B cell (primary cell): ENCODE results near the gene KCNH8. TPM values are rescaled to one million over a fixed set of nuclear protein-coding genes. Genes with fewer than 3 reads are reported as not detected.

Experiments used
- ATAC-seq: fragments of 200-7000 bp; cut with Tn5 transposase; one replicate; pipeline ENCODE4 v1.10.0; 2021; ENCODE audit warnings: low read depth, mild to moderate bottlenecking, moderate number of reproducible peaks, moderate library complexity
- CTCF ChIA-PET: fragments of 350-600 bp; sonication (Branson Sonifier 250); formaldehyde crosslinking; loops from one replicate; lab custom pipeline; 2021; ENCODE audit warnings: antibody characterized with exemption, inconsistent platforms; lab: Charles Lee
- POLR2A ChIA-PET: fragments of 350-600 bp; sonication (Branson Sonifier 250); formaldehyde crosslinking; loops from one replicate; lab custom pipeline; 2021; ENCODE audit warnings: antibody characterized with exemption; lab: Charles Lee
- DNase-seq: peaks from one replicate; pipeline ENCODE4 v3.0.0; 2013
- H2AFZ ChIP-seq: 2 replicates; pipeline ENCODE4 v1.6.1; 2012; ENCODE audit warnings: mild to moderate bottlenecking, low read depth, low read length; ENCODE audit not compliant: insufficient read depth, poor library complexity, severe bottlenecking
- H3K27ac ChIP-seq, 2 donors: 1 replicate in 1 of 2; 2 replicates in 1 of 2; pipeline ENCODE4 v1.5.1; 2012 to 2013; ENCODE audit warnings: low read length in 2 of 2, mild to moderate bottlenecking in 2 of 2, moderate library complexity in 1 of 2
- H3K27me3 ChIP-seq, 4 experiments: fragments of 200-600 bp in 1 of 4; sonication (generic) in 1 of 4; replicated peaks in 1 of 4; 1 replicate in 2 of 4; 2 replicates in 2 of 4; pipeline versions ENCODE4 v1.6.1 to v1.7.0; 2013 to 2016; ENCODE audit warnings: low read length in 3 of 4, mild to moderate bottlenecking in 2 of 4, mixed read lengths in 1 of 4, moderate library complexity in 1 of 4; ENCODE audit not compliant: insufficient read depth in 4 of 4, control insufficient read depth in 3 of 4; ENCODE audit errors: control extremely low read depth in 1 of 4
- H3K36me3 ChIP-seq, 2 experiments: replicated peaks in 1 of 2; 1 replicate in 1 of 2; 2 replicates in 1 of 2; pipeline versions ENCODE4 v1.6.1 to v1.7.1; 2013; ENCODE audit warnings: low read length in 1 of 2; ENCODE audit not compliant: insufficient read depth in 2 of 2, control insufficient read depth in 1 of 2; ENCODE audit errors: control extremely low read depth in 1 of 2, extremely low read depth in 1 of 2
- H3K4me1 ChIP-seq, 2 donors: fragments of 200-600 bp in 1 of 2; sonication (generic) in 1 of 2; 1 replicate in 1 of 2; 2 replicates in 1 of 2; pipeline versions ENCODE4 v1.5.1 to v1.6.1; 2013 to 2017; ENCODE audit warnings: low read length in 2 of 2; ENCODE audit not compliant: control insufficient read depth in 2 of 2, insufficient read depth in 2 of 2
- H3K4me2 ChIP-seq: replicated peaks from 2 replicates; pipeline ENCODE3; 2012; ENCODE audit warnings: mild to moderate bottlenecking, low read depth, low read length; ENCODE audit not compliant: poor library complexity, severe bottlenecking
- H3K4me3 ChIP-seq, 5 experiments: fragments of 200-600 bp in 1 of 5; sonication (generic) in 1 of 5; 1 replicate in 3 of 5; 2 replicates in 2 of 5; pipeline versions ENCODE4 v1.5.1 to v1.7.0; 2011 to 2016; ENCODE audit warnings: low read length in 4 of 5, mild to moderate bottlenecking in 4 of 5, low read depth in 2 of 5, control low read depth in 1 of 5, moderate library complexity in 1 of 5; ENCODE audit not compliant: insufficient read depth in 1 of 5; ENCODE audit errors: control extremely low read depth in 1 of 5, extremely low read depth in 1 of 5
- H3K79me2 ChIP-seq: fragments of 200-600 bp; sonication (generic); one replicate; pipeline ENCODE4 v1.6.0; 2016; ENCODE audit warnings: low read length; ENCODE audit not compliant: control insufficient read depth, insufficient read depth
- H3K9ac ChIP-seq: fragments of 200-600 bp; sonication (generic); 2 replicates; pipeline ENCODE4 v1.6.1; 2017; ENCODE audit warnings: mild to moderate bottlenecking, low read length, moderate library complexity
- H3K9me3 ChIP-seq, 3 donors: one replicate each; pipeline versions ENCODE4 v1.6.1 to v1.7.1; 2013; ENCODE audit warnings: low read length in 2 of 3; ENCODE audit not compliant: control insufficient read depth in 2 of 3, insufficient read depth in 1 of 3; ENCODE audit errors: control extremely low read depth in 1 of 3
- H4K20me1 ChIP-seq: 2 replicates; pipeline ENCODE4 v1.6.0; 2012; ENCODE audit warnings: mild to moderate bottlenecking, low read length; ENCODE audit not compliant: insufficient read depth, control insufficient read depth, poor library complexity, severe bottlenecking
- H3K27ac Mint-ChIP-seq: one replicate; pipeline ENCODE4 v1.8.0; 2021; ENCODE audit warnings: mixed read lengths
- H3K27me3 Mint-ChIP-seq: one replicate; pipeline ENCODE4 v1.8.0; 2021; ENCODE audit warnings: mixed read lengths
- H3K4me1 Mint-ChIP-seq: one replicate; pipeline ENCODE4 v1.8.0; 2021; ENCODE audit warnings: mixed read lengths
- H3K4me3 Mint-ChIP-seq: one replicate; pipeline ENCODE4 v1.8.0; 2021; ENCODE audit warnings: mixed read lengths
- H3K9me3 Mint-ChIP-seq: one replicate; pipeline ENCODE4 v1.8.0; 2022; ENCODE audit warnings: mixed read lengths; ENCODE audit not compliant: insufficient read depth
- EZH2 ChIP-seq: IDR thresholded peaks from 2 replicates; pipeline ENCODE4 v1.6.1; 2012; ENCODE audit warnings: borderline replicate concordance, low read depth, mild to moderate bottlenecking, moderate library complexity, low read length; ENCODE audit not compliant: insufficient read depth, poor library complexity, severe bottlenecking
- WGBS: methylation state at CpG from one replicate; pipeline ENCODE4 v1.1.5; 2013; ENCODE audit warnings: missing lambda C conversion rate; ENCODE audit not compliant: insufficient coverage; 5-methylcytosine and 5-hydroxymethylcytosine counted together
- intact Hi-C: fragments of 100-400 bp; cut with micrococcal nuclease; formaldehyde crosslinking; loops from one replicate; pipeline ENCODE4 v1.10.0; 2022
- polyA plus RNA-seq: library from polyadenylated mRNA; depleted of rRNA; stranded (reverse); fragments of >200 nt; gene quantifications from 2 replicates; pipeline ENCODE4 v1.2.3, GENCODE V29; 2012
- total RNA-seq, 2 donors: library from RNA; stranded (reverse); fragments of 120-200 nt in 1 of 2; gene quantifications; 1 replicate in 1 of 2; 2 replicates in 1 of 2; pipeline versions ENCODE4 v1.2.3 to v1.2.4, GENCODE V29; 2013 to 2022
- TF ChIP-seq, protein P1 (sequence below): fragments of 200-600 bp; IDR thresholded peaks from one replicate; pipeline ENCODE4 v1.8.0; 2022; ENCODE audit warnings: antibody characterized with exemption, mild to moderate bottlenecking

Gene KCNH8
- total and polyA plus RNA-seq, 2 donors (not counting 1 experiment from before 2014, with no cell fraction given), result 4.0 to 12.7 TPM

DNA sequence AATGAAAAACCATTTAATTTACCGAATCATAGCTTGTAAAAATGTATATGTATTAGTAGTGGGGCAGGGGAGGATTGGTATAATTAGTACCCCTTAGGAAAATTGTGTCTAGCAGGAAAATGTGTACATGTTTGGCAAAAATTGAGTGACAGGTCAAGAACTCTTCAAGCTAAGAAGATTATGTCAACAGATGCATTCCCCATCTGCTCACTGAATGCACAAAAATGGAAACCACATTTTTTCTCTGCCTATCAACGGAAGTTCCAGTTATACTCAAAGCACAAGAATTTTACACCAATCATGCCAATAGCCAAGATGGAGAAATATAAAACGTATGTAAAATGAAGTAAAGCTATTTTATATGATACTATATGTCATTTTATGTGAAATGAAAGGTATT is 377.8 kb downstream of the KCNH8 start:
- Histone ChIP-seq H4K20me1 (no peaks in the 10 kb centered on the region), H3K4me3 (no peak overlapping the region), H3K27me3 (no peaks in the 10 kb centered on the region), H3K36me3 (peaks cover 0 to 2% of the 10 kb centered on the region in 2 experiments), H3K27ac (no peak overlapping the region), H3K79me2 (no peaks in the 10 kb centered on the region), H3K4me2 (no peak overlapping the region), H3K9me3 (no peaks in the 10 kb centered on the region), H2AFZ (no peak overlapping the region), H3K4me1 (peaks cover 1 to 7% of the 10 kb centered on the region in 2 donors), H3K9ac (no peak overlapping the region)
- Mint-ChIP-seq H3K4me3 (no peak overlapping the region), H3K4me1 (peaks cover 15% of the 10 kb centered on the region), H3K27ac (no peak overlapping the region), H3K27me3 (no peaks in the 10 kb centered on the region), H3K9me3 (no peaks in the 10 kb centered on the region)
- ATAC-seq (no peak), DNase-seq (no peak)
- TF ChIP-seq, protein P1, sequence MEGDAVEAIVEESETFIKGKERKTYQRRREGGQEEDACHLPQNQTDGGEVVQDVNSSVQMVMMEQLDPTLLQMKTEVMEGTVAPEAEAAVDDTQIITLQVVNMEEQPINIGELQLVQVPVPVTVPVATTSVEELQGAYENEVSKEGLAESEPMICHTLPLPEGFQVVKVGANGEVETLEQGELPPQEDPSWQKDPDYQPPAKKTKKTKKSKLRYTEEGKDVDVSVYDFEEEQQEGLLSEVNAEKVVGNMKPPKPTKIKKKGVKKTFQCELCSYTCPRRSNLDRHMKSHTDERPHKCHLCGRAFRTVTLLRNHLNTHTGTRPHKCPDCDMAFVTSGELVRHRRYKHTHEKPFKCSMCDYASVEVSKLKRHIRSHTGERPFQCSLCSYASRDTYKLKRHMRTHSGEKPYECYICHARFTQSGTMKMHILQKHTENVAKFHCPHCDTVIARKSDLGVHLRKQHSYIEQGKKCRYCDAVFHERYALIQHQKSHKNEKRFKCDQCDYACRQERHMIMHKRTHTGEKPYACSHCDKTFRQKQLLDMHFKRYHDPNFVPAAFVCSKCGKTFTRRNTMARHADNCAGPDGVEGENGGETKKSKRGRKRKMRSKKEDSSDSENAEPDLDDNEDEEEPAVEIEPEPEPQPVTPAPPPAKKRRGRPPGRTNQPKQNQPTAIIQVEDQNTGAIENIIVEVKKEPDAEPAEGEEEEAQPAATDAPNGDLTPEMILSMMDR, result no peak
- TF ChIP-seq EZH2, result no peak
- intact Hi-C loops, result no loop called here
- no CpG with 5 or more reads among the region's 3 CpGs for WGBS
- ChIA-PET POLR2A (no interaction called here), CTCF (no interaction called here)

GRCh38 chr3:19527746-19528145 is 379.4 kb downstream of the KCNH8 start:
- Histone ChIP-seq H3K27ac (no peak overlapping the region), H2AFZ (no peak overlapping the region), H3K9me3 (peaks cover 0 to 1% (median 0%) of the 10 kb centered on the region in 3 donors), H3K4me1 (peaks cover 15 to 23% of the 10 kb centered on the region in 2 donors), H4K20me1 (no peaks in the 10 kb centered on the region), H3K79me2 (no peaks in the 10 kb centered on the region), H3K27me3 (no peaks in the 10 kb centered on the region), H3K4me3 (no peak overlapping the region), H3K9ac (no peak overlapping the region), H3K4me2 (no peak overlapping the region), H3K36me3 (peaks cover 0 to 2% of the 10 kb centered on the region in 2 experiments)
- ChIA-PET POLR2A (no interaction called here), CTCF (no interaction called here)
- Mint-ChIP-seq H3K27ac (no peak overlapping the region), H3K4me3 (no peak overlapping the region), H3K27me3 (no peaks in the 10 kb centered on the region), H3K9me3 (no peaks in the 10 kb centered on the region), H3K4me1 (peaks cover 25% of the 10 kb centered on the region)
- DNase-seq (no peak), ATAC-seq (no peak)
- TF ChIP-seq, protein P1, result no peak
- no peak for TF ChIP-seq EZH2
- WGBS, result 100% methylated on average over 1 of the region's 1 CpG
- intact Hi-C loops, result no loop called here
